ENCODE measurements around the gene TFE3. TPM values are rescaled to one million over a fixed set of nuclear protein-coding genes. Genes with fewer than 3 reads are reported as not detected.

TFE3 gene
- total and polyA plus RNA-seq, 2 experiments from 2014 or later: 21.4 to 83.8 TPM

DNA sequence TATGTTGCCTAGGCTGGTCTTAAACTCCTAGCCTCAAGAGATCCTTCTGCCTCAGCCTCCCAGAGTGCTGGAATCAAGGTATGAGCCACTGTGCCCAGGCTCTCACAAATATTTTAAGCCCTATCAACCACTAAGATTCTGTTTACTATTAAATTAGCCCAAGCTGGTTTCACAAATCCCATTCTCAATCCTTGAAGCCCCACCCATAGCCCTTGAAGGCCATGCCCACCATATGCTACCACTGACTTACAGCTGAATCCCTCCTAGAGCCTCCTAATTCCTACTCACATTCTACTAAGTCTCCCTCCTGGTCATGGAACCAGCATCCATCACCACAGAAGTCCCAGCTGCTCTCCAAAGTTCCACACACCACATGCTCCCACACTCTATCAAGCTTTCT, 50.8 kb downstream of the TFE3 start (continued):
- TF ChIP-seq, protein P1, sequence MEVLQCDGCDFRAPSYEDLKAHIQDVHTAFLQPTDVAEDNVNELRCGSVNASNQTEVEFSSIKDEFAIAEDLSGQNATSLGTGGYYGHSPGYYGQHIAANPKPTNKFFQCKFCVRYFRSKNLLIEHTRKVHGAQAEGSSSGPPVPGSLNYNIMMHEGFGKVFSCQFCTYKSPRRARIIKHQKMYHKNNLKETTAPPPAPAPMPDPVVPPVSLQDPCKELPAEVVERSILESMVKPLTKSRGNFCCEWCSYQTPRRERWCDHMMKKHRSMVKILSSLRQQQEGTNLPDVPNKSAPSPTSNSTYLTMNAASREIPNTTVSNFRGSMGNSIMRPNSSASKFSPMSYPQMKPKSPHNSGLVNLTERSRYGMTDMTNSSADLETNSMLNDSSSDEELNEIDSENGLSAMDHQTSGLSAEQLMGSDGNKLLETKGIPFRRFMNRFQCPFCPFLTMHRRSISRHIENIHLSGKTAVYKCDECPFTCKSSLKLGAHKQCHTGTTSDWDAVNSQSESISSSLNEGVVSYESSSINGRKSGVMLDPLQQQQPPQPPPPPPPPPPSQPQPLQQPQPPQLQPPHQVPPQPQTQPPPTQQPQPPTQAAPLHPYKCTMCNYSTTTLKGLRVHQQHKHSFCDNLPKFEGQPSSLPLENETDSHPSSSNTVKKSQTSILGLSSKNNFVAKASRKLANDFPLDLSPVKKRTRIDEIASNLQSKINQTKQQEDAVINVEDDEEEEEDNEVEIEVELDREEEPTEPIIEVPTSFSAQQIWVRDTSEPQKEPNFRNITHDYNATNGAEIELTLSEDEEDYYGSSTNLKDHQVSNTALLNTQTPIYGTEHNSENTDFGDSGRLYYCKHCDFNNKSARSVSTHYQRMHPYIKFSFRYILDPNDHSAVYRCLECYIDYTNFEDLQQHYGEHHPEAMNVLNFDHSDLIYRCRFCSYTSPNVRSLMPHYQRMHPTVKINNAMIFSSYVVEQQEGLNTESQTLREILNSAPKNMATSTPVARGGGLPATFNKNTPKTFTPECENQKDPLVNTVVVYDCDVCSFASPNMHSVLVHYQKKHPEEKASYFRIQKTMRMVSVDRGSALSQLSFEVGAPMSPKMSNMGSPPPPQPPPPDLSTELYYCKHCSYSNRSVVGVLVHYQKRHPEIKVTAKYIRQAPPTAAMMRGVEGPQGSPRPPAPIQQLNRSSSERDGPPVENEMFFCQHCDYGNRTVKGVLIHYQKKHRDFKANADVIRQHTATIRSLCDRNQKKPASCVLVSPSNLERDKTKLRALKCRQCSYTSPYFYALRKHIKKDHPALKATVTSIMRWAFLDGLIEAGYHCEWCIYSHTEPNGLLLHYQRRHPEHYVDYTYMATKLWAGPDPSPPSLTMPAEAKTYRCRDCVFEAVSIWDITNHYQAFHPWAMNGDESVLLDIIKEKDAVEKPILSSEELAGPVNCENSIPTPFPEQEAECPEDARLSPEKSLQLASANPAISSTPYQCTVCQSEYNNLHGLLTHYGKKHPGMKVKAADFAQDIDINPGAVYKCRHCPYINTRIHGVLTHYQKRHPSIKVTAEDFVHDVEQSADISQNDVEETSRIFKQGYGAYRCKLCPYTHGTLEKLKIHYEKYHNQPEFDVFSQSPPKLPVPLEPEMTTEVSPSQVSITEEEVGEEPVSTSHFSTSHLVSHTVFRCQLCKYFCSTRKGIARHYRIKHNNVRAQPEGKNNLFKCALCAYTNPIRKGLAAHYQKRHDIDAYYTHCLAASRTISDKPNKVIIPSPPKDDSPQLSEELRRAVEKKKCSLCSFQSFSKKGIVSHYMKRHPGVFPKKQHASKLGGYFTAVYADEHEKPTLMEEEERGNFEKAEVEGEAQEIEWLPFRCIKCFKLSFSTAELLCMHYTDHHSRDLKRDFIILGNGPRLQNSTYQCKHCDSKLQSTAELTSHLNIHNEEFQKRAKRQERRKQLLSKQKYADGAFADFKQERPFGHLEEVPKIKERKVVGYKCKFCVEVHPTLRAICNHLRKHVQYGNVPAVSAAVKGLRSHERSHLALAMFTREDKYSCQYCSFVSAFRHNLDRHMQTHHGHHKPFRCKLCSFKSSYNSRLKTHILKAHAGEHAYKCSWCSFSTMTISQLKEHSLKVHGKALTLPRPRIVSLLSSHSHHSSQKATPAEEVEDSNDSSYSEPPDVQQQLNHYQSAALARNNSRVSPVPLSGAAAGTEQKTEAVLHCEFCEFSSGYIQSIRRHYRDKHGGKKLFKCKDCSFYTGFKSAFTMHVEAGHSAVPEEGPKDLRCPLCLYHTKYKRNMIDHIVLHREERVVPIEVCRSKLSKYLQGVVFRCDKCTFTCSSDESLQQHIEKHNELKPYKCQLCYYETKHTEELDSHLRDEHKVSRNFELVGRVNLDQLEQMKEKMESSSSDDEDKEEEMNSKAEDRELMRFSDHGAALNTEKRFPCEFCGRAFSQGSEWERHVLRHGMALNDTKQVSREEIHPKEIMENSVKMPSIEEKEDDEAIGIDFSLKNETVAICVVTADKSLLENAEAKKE (CRISPR knock-in tag; IDR thresholded peaks at IDR 0.05): no peak
- TF ChIP-seq STAT1 (IDR thresholded peaks at IDR 0.05; ENCODE audit: unreplicated experiment): no peak
- no peak for TF ChIP-seq CREB1 (CRISPR knock-in tag; IDR thresholded peaks at IDR 0.05; ENCODE audit: low read depth)

DNA sequence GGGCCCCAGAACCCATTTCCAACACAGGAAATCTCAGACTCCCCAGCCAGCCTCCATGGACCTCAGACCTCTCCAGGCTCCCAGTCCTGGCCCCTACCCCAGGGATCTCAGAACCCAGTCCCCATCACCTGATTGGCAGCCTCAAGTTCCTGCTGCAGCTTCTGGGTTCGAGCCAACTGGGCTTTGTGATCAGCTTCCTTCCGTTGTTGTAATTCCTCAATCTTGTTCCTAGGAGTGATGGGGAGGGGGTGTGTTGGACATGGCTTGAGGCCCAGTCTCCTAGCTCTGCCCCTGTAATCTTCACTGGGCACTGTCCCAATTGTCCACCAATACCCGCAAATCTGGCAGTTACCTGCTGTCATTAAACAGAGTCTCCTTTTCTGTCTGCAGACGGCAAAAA, 53.7 kb downstream of the TFE3 start:
- peaks cover 4% of the 10 kb centered on the region for H3K27me3 Mint-ChIP-seq (ENCODE audit: insufficient read depth, low read depth, poor library complexity)
- Histone ChIP-seq H3K9me2 (ENCODE audit: insufficient read depth) (no peaks in the 10 kb centered on the region), H3K4me1 (ENCODE audit: insufficient read depth) (no peaks in the 10 kb centered on the region), H4K20me1 (replicated peaks; ENCODE audit: insufficient read depth) (no peaks in the 10 kb centered on the region), H3K36me3 (ENCODE audit: insufficient read depth) (no peaks in the 10 kb centered on the region; the same call in 1 of the 2 replicates), H3K4me3 (no peak overlapping the region), H3K27me3 (ENCODE audit: insufficient read depth) (no peaks in the 10 kb centered on the region), H3K27ac (ENCODE audit: low read depth) (no peak overlapping the region), H3K4me2 (no peak overlapping the region), H3K79me2 (replicated peaks; ENCODE audit: insufficient read depth) (no peaks in the 10 kb centered on the region), H2AFZ (no peak overlapping the region), H3F3A (replicated peaks; ENCODE audit: low read depth) (no peaks in the 10 kb centered on the region)
- H3K4me3 Mint-ChIP-seq: no peak overlapping the region
- TF ChIP-seq STAT1 (IDR thresholded peaks at IDR 0.05; ENCODE audit: unreplicated experiment): no peak
- TF ChIP-seq NANOG (IDR thresholded peaks at IDR 0.05; ENCODE audit: borderline replicate concordance): no peak
- H3K27ac Mint-ChIP-seq: no peak overlapping the region
- peaks cover 58% of the 10 kb centered on the region for H3K36me3 Mint-ChIP-seq (ENCODE audit: low read depth)
- H3K9me3 Mint-ChIP-seq: no peaks in the 10 kb centered on the region
- DNase-seq (ENCODE audit: low spot score): no peak
- ATAC-seq: no peak
- H3K4me1 Mint-ChIP-seq: no peaks in the 10 kb centered on the region

DNA sequence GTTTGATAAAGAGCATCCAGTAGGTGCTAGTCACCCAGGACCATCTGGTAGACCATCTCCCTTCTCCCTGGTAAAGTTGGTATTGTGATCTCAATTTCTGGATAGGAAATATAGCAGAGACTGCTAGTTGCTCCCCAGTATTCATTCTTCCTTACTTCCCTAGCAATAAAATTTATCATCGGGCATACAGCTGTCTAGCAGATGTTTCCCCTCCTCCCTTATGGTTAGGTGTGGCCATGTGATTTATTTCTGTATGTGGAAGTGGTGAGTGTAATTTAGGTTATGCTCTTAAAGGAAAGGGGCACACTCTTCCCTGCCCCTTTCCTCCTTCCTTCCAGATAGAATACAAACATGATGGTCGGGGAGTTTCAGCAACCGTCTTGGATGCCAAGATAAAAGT, 59.3 kb downstream of the TFE3 start:
- Histone ChIP-seq H3K4me1 (ENCODE audit: insufficient read depth) (no peaks in the 10 kb centered on the region), H2AFZ (no peak overlapping the region), H4K20me1 (replicated peaks; ENCODE audit: insufficient read depth) (no peaks in the 10 kb centered on the region), H3K27ac (ENCODE audit: low read depth) (no peak overlapping the region), H3K27me3 (ENCODE audit: insufficient read depth) (no peaks in the 10 kb centered on the region), H3K9me2 (ENCODE audit: insufficient read depth) (no peaks in the 10 kb centered on the region), H3F3A (replicated peaks; ENCODE audit: low read depth) (no peaks in the 10 kb centered on the region), H3K79me2 (replicated peaks; ENCODE audit: insufficient read depth) (no peaks in the 10 kb centered on the region), H3K4me2 (no peak overlapping the region), H3K4me3 (no peak overlapping the region), H3K36me3 (ENCODE audit: insufficient read depth) (peaks cover 10% of the 10 kb centered on the region; the same call in 1 of the 2 replicates)
- H3K9me3 Mint-ChIP-seq: no peaks in the 10 kb centered on the region
- H3K4me1 Mint-ChIP-seq: no peaks in the 10 kb centered on the region
- H3K27ac Mint-ChIP-seq: no peak overlapping the region
- peaks cover 4% of the 10 kb centered on the region for H3K27me3 Mint-ChIP-seq (ENCODE audit: insufficient read depth, low read depth, poor library complexity)
- no peak for DNase-seq (ENCODE audit: low spot score)
- no peak for ATAC-seq
- H3K4me3 Mint-ChIP-seq: no peak overlapping the region
- H3K36me3 Mint-ChIP-seq (ENCODE audit: low read depth): peaks cover 62% of the 10 kb centered on the region
- no peak for TF ChIP-seq JUNB (IDR thresholded peaks at IDR 0.05; ENCODE audit: unreplicated experiment)
- no peak for TF ChIP-seq ZNF114 (CRISPR knock-in tag; IDR thresholded peaks at IDR 0.05)
- TF ChIP-seq EZH2 (IDR thresholded peaks at IDR 0.05; ENCODE audit: low read depth, unreplicated experiment): no peak
- no peak for TF ChIP-seq CREB1 (CRISPR knock-in tag; IDR thresholded peaks at IDR 0.05; ENCODE audit: low read depth)
- TF ChIP-seq EZH2phosphoT487 (IDR thresholded peaks at IDR 0.05; ENCODE audit: unreplicated experiment): no peak
- no peak for TF ChIP-seq NANOG (IDR thresholded peaks at IDR 0.05; ENCODE audit: borderline replicate concordance)
- TF ChIP-seq, protein P2, sequence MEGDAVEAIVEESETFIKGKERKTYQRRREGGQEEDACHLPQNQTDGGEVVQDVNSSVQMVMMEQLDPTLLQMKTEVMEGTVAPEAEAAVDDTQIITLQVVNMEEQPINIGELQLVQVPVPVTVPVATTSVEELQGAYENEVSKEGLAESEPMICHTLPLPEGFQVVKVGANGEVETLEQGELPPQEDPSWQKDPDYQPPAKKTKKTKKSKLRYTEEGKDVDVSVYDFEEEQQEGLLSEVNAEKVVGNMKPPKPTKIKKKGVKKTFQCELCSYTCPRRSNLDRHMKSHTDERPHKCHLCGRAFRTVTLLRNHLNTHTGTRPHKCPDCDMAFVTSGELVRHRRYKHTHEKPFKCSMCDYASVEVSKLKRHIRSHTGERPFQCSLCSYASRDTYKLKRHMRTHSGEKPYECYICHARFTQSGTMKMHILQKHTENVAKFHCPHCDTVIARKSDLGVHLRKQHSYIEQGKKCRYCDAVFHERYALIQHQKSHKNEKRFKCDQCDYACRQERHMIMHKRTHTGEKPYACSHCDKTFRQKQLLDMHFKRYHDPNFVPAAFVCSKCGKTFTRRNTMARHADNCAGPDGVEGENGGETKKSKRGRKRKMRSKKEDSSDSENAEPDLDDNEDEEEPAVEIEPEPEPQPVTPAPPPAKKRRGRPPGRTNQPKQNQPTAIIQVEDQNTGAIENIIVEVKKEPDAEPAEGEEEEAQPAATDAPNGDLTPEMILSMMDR (conservative IDR thresholded peaks at IDR 0.05; ENCODE audit: low read depth in 2 of 2): no peak
- TF ChIP-seq STAT1 (IDR thresholded peaks at IDR 0.05; ENCODE audit: unreplicated experiment): no peak
- no peak for TF ChIP-seq POLR2AphosphoS5 (IDR thresholded peaks at IDR 0.05; ENCODE audit: low read depth)

Measured in GM23338 (cell line).